ENCODE results near the gene S100A9. TPM values are rescaled to one million over a fixed set of nuclear protein-coding genes. Genes with fewer than 3 reads are reported as not detected.

S100A9 gene
- total RNA-seq, 1 donor from 2014 or later = not detected

- H3K4me3 Mint-ChIP-seq = no peak overlapping the region
- H3K36me3 Mint-ChIP-seq (ENCODE audit: low read depth) = no peaks in the 10 kb centered on the region
- no peak overlapping the region for H3K27ac Mint-ChIP-seq
- DNase-seq (ENCODE audit: low spot score) = no peak
- no peaks in the 10 kb centered on the region for H3K9me3 Mint-ChIP-seq
- H3K4me1 Mint-ChIP-seq (ENCODE audit: low read depth) = peaks cover 13% of the 10 kb centered on the region
- intact Hi-C loops (cut with micrococcal nuclease) = no loop called here
- peaks cover 16% of the 10 kb centered on the region for H3K27me3 Mint-ChIP-seq (ENCODE audit: insufficient read depth)
These were observed 32.6 kb downstream of the S100A9 start for GRCh38 chr1:153389973-153390879.

DNA sequence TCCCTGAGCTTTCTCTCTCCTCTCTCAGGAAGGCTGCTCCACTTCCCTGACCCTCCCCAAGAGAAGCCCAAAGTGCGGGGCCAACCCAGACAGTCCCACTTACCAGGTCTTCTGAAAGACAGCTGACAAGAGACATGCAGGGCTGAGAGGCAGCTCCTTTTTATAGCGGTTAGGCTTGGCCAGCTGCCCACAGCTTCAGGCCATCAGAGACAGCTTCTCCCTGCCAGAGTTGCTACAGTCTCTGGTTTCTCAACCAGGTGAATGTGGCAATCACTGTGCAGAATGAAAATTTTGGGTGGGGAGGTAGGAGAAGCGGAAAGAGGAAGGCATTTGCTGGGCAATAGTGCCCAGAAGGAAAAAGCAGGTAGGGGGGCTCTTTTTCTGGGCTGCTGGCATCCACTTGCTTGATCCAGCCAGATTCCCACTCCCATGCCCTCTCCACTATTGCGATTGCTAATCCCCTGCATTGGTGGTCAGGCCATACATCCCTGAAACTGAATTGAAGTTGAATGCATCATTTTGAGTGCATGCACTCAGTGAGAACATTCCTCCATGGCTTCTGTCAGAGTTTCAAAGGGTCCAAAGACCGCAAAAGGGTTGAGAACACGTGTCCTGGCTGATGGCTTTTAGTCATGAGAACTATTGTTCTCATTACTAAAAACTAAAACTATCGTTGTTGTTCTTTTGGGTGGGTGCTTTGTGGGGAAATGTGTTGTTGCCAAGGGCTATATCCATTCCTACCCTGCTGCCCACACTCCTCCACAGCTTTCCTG is 33.5 kb downstream of the S100A9 start, which contains the start of gene S100A8:
TSS of gene S100A8 (minus strand) at position 136 of the 773 bp plus-strand sequence. CDS start 538 bp downstream, outside the sequence.
- Mint-ChIP-seq H3K4me3 (no peak within 1 kb of the TSS), H3K27me3 (ENCODE audit: insufficient read depth) (peaks cover 16% of the 10 kb centered on the region), H3K27ac (no peak within 1 kb of the TSS), H3K4me1 (ENCODE audit: low read depth) (peaks cover 8% of the 10 kb centered on the region), H3K9me3 (no peaks in the 10 kb centered on the region), H3K36me3 (ENCODE audit: low read depth) (no peaks in the 10 kb centered on the region)
- intact Hi-C loops (cut with micrococcal nuclease) = no loop called here
- no peak for DNase-seq (ENCODE audit: low spot score)

DNA sequence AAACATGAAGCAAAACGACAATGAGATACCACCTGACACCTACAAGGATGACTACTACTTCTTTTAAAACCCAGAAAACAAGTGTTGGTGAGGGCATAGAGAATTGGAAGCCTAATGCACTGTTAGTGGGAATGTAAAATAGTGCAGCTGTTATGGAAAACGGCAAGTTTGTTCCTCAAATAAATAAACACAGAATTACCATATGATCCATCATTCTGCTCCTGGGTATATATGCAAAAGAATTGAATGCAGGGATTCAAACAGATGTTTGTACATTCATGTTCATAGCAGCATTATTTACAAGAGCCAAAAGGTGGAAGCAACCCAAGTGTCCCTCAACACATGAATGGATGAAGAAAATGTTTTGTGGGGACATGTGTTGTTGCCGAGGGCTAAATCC is 34.6 kb downstream of the S100A9 start:
- Mint-ChIP-seq H3K4me1 (ENCODE audit: low read depth) (no peaks in the 10 kb centered on the region), H3K36me3 (ENCODE audit: low read depth) (no peaks in the 10 kb centered on the region), H3K4me3 (no peak overlapping the region), H3K9me3 (no peaks in the 10 kb centered on the region), H3K27ac (no peak overlapping the region), H3K27me3 (ENCODE audit: insufficient read depth) (peaks cover 19% of the 10 kb centered on the region)
- intact Hi-C loops (cut with micrococcal nuclease) = no loop called here
- DNase-seq (ENCODE audit: low spot score) = no peak

- no peak for DNase-seq (ENCODE audit: low spot score)
- intact Hi-C loops (cut with micrococcal nuclease) = no loop called here
These were observed 35.2 kb downstream of the S100A9 start for GRCh38 chr1:153392822-153393221.

GRCh38 chr1:153393926-153394325 is 36.3 kb downstream of the S100A9 start:
- Mint-ChIP-seq H3K4me3 (no peak overlapping the region), H3K9me3 (no peaks in the 10 kb centered on the region), H3K27me3 (ENCODE audit: insufficient read depth) (peaks cover 16% of the 10 kb centered on the region), H3K36me3 (ENCODE audit: low read depth) (no peaks in the 10 kb centered on the region), H3K27ac (no peak overlapping the region), H3K4me1 (ENCODE audit: low read depth) (no peaks in the 10 kb centered on the region)
- intact Hi-C loops (cut with micrococcal nuclease) = no loop called here
- DNase-seq (ENCODE audit: low spot score) = no peak

More at GRCh38 chr1:153392822-153393221, 35.2 kb downstream of the S100A9 start:
- no peaks in the 10 kb centered on the region for H3K4me1 Mint-ChIP-seq (ENCODE audit: low read depth)
- H3K27ac Mint-ChIP-seq = no peak overlapping the region
- peaks cover 17% of the 10 kb centered on the region for H3K27me3 Mint-ChIP-seq (ENCODE audit: insufficient read depth)
- H3K4me3 Mint-ChIP-seq = no peak overlapping the region
- no peaks in the 10 kb centered on the region for H3K36me3 Mint-ChIP-seq (ENCODE audit: low read depth)
- H3K9me3 Mint-ChIP-seq = no peaks in the 10 kb centered on the region

DNA sequence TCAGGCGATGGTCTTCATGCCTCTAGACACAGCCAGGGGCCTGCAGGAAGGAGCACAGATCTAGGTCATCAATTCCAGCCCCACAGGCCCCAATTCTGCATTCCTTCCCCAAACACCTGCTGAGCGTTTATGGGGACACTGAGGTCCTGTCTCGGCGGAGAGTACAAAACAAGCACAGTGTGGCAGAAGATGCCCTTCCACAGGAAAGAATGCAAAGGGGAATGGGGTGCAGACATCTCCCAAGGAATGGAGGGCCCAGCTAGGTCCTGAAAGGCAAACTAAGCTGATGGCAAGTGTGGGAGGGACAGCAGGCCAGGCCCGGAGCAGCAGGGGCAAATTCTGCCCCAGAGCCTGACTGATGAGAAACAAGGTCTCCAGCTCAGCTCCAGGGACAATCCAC is 36.7 kb downstream of the S100A9 start:
- no peak overlapping the region for H3K4me3 Mint-ChIP-seq
- H3K27ac Mint-ChIP-seq = no peak overlapping the region
- no peaks in the 10 kb centered on the region for H3K36me3 Mint-ChIP-seq (ENCODE audit: low read depth)
- no peaks in the 10 kb centered on the region for H3K4me1 Mint-ChIP-seq (ENCODE audit: low read depth)
- intact Hi-C loops (cut with micrococcal nuclease) = no loop called here
- peaks cover 17% of the 10 kb centered on the region for H3K27me3 Mint-ChIP-seq (ENCODE audit: insufficient read depth)
- no peak for DNase-seq (ENCODE audit: low spot score)
- H3K9me3 Mint-ChIP-seq = no peaks in the 10 kb centered on the region

DNA sequence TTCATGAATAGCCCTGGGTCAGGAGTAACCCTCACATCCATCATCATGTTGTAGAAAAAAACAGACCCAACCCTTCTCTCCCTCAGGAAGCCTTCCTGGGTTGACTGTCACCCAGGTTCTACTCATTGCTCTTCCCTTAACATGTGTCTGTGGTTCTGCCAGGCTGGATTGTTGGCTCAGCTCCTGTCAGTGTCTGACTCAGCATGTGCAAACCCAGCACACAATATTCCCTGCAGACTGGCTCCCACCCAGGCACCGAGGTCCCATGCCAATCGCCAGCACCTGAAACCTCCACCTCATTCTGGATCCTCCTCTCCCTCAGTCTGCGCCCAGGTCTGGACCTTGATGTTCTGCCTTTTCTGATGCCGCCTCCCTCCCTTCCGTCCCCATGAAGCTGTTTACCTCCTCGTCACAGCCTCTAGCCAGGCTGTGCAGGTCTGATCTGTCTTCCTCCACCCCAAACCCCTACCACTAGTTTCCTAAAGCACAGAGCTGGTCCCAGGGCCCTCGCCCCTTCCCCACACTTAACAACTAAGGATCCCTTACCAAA is 37.6 kb downstream of the S100A9 start:
- H3K4me3 Mint-ChIP-seq = no peak overlapping the region
- H3K36me3 Mint-ChIP-seq (ENCODE audit: low read depth) = no peaks in the 10 kb centered on the region
- H3K27me3 Mint-ChIP-seq (ENCODE audit: insufficient read depth) = peaks cover 18% of the 10 kb centered on the region
- H3K27ac Mint-ChIP-seq = no peak overlapping the region
- H3K9me3 Mint-ChIP-seq = no peaks in the 10 kb centered on the region
- no peaks in the 10 kb centered on the region for H3K4me1 Mint-ChIP-seq (ENCODE audit: low read depth)
- no peak for DNase-seq (ENCODE audit: low spot score)
- intact Hi-C loops (cut with micrococcal nuclease) = no loop called here

DNA sequence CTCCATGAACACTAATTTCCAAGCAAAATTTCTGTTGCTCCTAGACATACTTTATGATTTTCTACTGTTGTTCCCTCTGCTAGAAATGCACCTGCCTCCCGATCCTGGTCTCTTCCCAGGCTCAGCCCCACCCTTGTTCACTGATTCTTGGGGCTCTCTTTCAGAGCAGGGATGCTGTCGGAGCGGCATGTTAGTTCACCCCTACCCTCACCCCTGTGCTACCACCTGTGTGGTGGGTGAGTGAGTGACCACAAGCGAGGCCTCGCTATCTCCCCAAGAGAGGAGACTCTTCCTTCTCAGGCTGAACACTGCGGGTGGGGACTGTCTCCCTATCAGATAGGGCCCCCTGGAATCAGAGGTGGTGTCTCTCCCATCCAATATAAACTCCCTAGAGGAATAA is 38.1 kb downstream of the S100A9 start:
- intact Hi-C loops (cut with micrococcal nuclease) = no loop called here
- no peak overlapping the region for H3K4me3 Mint-ChIP-seq

GRCh38 chr1:153396461-153396860 is 38.8 kb downstream of the S100A9 start:
- Mint-ChIP-seq H3K27me3 (ENCODE audit: insufficient read depth) (peaks cover 18% of the 10 kb centered on the region), H3K4me1 (ENCODE audit: low read depth) (no peaks in the 10 kb centered on the region), H3K36me3 (ENCODE audit: low read depth) (no peaks in the 10 kb centered on the region), H3K9me3 (no peaks in the 10 kb centered on the region), H3K4me3 (no peak overlapping the region), H3K27ac (no peak overlapping the region)
- no peak for DNase-seq (ENCODE audit: low spot score)
- intact Hi-C loops (cut with micrococcal nuclease) = no loop called here

More for the DNA sequence above, 38.1 kb downstream of the S100A9 start:
- Mint-ChIP-seq H3K4me1 (ENCODE audit: low read depth) (no peaks in the 10 kb centered on the region), H3K36me3 (ENCODE audit: low read depth) (no peaks in the 10 kb centered on the region), H3K9me3 (no peaks in the 10 kb centered on the region), H3K27ac (no peak overlapping the region), H3K27me3 (ENCODE audit: insufficient read depth) (peaks cover 18% of the 10 kb centered on the region)
- no peak for DNase-seq (ENCODE audit: low spot score)

GRCh38 chr1:153397051-153397923 is 39.6 kb downstream of the S100A9 start:
- no peak overlapping the region for H3K4me3 Mint-ChIP-seq
- no peaks in the 10 kb centered on the region for H3K9me3 Mint-ChIP-seq
- intact Hi-C loops (cut with micrococcal nuclease) = no loop called here
- H3K36me3 Mint-ChIP-seq (ENCODE audit: low read depth) = no peaks in the 10 kb centered on the region
- H3K27ac Mint-ChIP-seq = no peak overlapping the region
- H3K4me1 Mint-ChIP-seq (ENCODE audit: low read depth) = no peaks in the 10 kb centered on the region
- H3K27me3 Mint-ChIP-seq (ENCODE audit: insufficient read depth) = peaks cover 16% of the 10 kb centered on the region
- DNase-seq (ENCODE audit: low spot score) = no peak

- no peaks in the 10 kb centered on the region for H3K9me3 Mint-ChIP-seq
- H3K4me1 Mint-ChIP-seq (ENCODE audit: low read depth) = no peaks in the 10 kb centered on the region
- no peak for DNase-seq (ENCODE audit: low spot score)
- peaks cover 16% of the 10 kb centered on the region for H3K27me3 Mint-ChIP-seq (ENCODE audit: insufficient read depth)
- no peaks in the 10 kb centered on the region for H3K36me3 Mint-ChIP-seq (ENCODE audit: low read depth)
- H3K4me3 Mint-ChIP-seq = no peak overlapping the region
- H3K27ac Mint-ChIP-seq = no peak overlapping the region
- intact Hi-C loops (cut with micrococcal nuclease) = no loop called here
These were observed 40.4 kb downstream of the S100A9 start for GRCh38 chr1:153397924-153398651.
